IMR-90 (cell line): ENCODE measurements around the gene EPHA6. TPM values are rescaled to one million over a fixed set of nuclear protein-coding genes. Genes with fewer than 3 reads are reported as not detected.

Experiments
- ATAC-seq: fragments of 200-7000 bp; cut with Tn5 transposase; 2 replicates; pipeline ENCODE4 v1.9.1; 2020; ENCODE audit warnings: low read depth, mild to moderate bottlenecking, moderate library complexity
- BruUV-seq: library from RNA; stranded (reverse); fragments of 400-500 nt; replicated peaks from 2 replicates; lab custom pipeline; 2021; lab: Mats Ljungman, UMichigan
- CTCF ChIA-PET: fragments of 300-600 bp; formaldehyde crosslinking; extraction: SDS; loops from one replicate; lab custom pipeline; 2021; ENCODE audit warnings: antibody characterized with exemption; lab: Yijun Ruan, JAX
- POLR2A ChIA-PET: fragments of 300-600 bp; sonication (Branson Sonifier 250); formaldehyde crosslinking; loops from one replicate; lab custom pipeline; 2022; ENCODE audit warnings: antibody characterized with exemption; ENCODE audit not compliant: unreplicated experiment; lab: Charles Lee
- DNase-seq: peaks from one replicate; pipeline ENCODE4 v3.0.0; 2013
- H2AFZ ChIP-seq: replicated peaks from 2 replicates; pipeline ENCODE3; 2013; ENCODE audit warnings: low read length, mild to moderate bottlenecking; ENCODE audit not compliant: poor library complexity
- H2AK5ac ChIP-seq: 2 replicates; pipeline ENCODE4 v1.6.1; 2013; ENCODE audit warnings: low read depth, low read length, inconsistent platforms
- H2AK9ac ChIP-seq: replicated peaks from 2 replicates; pipeline ENCODE3; 2013; ENCODE audit warnings: mild to moderate bottlenecking, low read depth, low read length, moderate library complexity; ENCODE audit not compliant: poor library complexity
- H2BK120ac ChIP-seq: 2 replicates; pipeline ENCODE4 v1.6.1; 2013; ENCODE audit warnings: low read depth, low read length, inconsistent platforms
- H2BK15ac ChIP-seq: 3 replicates; pipeline ENCODE4 v1.6.1; 2013; ENCODE audit warnings: low read depth, low read length, inconsistent platforms
- H2BK20ac ChIP-seq: 2 replicates; pipeline ENCODE4 v1.6.1; 2013; ENCODE audit warnings: low read depth, mild to moderate bottlenecking, inconsistent platforms, low read length, moderate library complexity
- H2BK5ac ChIP-seq: 2 replicates; pipeline ENCODE4 v1.6.1; 2013; ENCODE audit warnings: mild to moderate bottlenecking, low read depth, low read length, inconsistent platforms; ENCODE audit not compliant: poor library complexity, severe bottlenecking
- H3K14ac ChIP-seq: replicated peaks from 2 replicates; pipeline ENCODE4 v1.6.1; 2013; ENCODE audit warnings: low read depth, low read length, inconsistent platforms
- H3K18ac ChIP-seq: 2 replicates; pipeline ENCODE4 v1.6.1; 2013; ENCODE audit warnings: low read depth, low read length, control low read depth
- H3K23ac ChIP-seq: 2 replicates; pipeline ENCODE4 v1.6.1; 2013; ENCODE audit warnings: low read depth, low read length, inconsistent platforms
- H3K27ac ChIP-seq: 2 replicates; pipeline ENCODE4 v1.5.1; 2013; ENCODE audit warnings: mild to moderate bottlenecking, control low read depth, low read length; ENCODE audit not compliant: insufficient read depth
- H3K27me3 ChIP-seq: 2 replicates; pipeline ENCODE4 v1.6.1; 2013; ENCODE audit warnings: low read length; ENCODE audit not compliant: control insufficient read depth, insufficient read depth
- H3K36me3 ChIP-seq: 2 replicates; pipeline ENCODE4 v1.6.1; 2013; ENCODE audit warnings: low read length, mixed read lengths; ENCODE audit not compliant: control insufficient read depth, insufficient read depth
- H3K4ac ChIP-seq: 2 replicates; pipeline ENCODE4 v1.6.1; 2013; ENCODE audit warnings: low read depth, low read length, inconsistent platforms
- H3K4me1 ChIP-seq: 2 replicates; pipeline ENCODE4 v1.6.1; 2013; ENCODE audit warnings: low read length, mixed read lengths; ENCODE audit not compliant: control insufficient read depth, insufficient read depth
- H3K4me2 ChIP-seq: 2 replicates; pipeline ENCODE4 v1.6.1; 2013; ENCODE audit warnings: low read depth, mild to moderate bottlenecking, control low read depth, low read length, moderate library complexity
- H3K4me3 ChIP-seq: 2 replicates; pipeline ENCODE4 v1.5.1; 2013; ENCODE audit warnings: low read depth, mild to moderate bottlenecking, control low read depth, low read length, moderate library complexity; ENCODE audit not compliant: insufficient read depth
- H3K56ac ChIP-seq: 2 replicates; pipeline ENCODE4 v1.6.1; 2013; ENCODE audit warnings: low read length, inconsistent platforms; ENCODE audit not compliant: insufficient read depth; ENCODE audit errors: extremely low read depth
- H3K79me1 ChIP-seq, 2 experiments: 2 replicates each; pipeline ENCODE4 v1.6.1; 2013; ENCODE audit warnings: low read length in 2 of 2, inconsistent platforms in 1 of 2, low read depth in 1 of 2
- H3K9ac ChIP-seq: 2 replicates; pipeline ENCODE4 v1.6.1; 2013; ENCODE audit warnings: low read depth, low read length, control low read depth
- H3K9me1 ChIP-seq: 2 replicates; pipeline ENCODE4 v1.6.1; 2013; ENCODE audit warnings: low read length, inconsistent platforms; ENCODE audit not compliant: insufficient read depth
- H3K9me3 ChIP-seq: 2 replicates; pipeline ENCODE4 v1.6.1; 2013; ENCODE audit warnings: low read length; ENCODE audit not compliant: control insufficient read depth, insufficient read depth
- H4K20me1 ChIP-seq: 2 replicates; pipeline ENCODE4 v1.6.1; 2013; ENCODE audit warnings: low read length, inconsistent platforms; ENCODE audit not compliant: insufficient read depth
- H4K5ac ChIP-seq: 2 replicates; pipeline ENCODE4 v1.6.1; 2013; ENCODE audit warnings: mild to moderate bottlenecking, low read depth, low read length, control low read depth
- H4K8ac ChIP-seq, 2 experiments: 2 replicates each; pipeline ENCODE4 v1.6.1; 2013; ENCODE audit warnings: low read depth in 2 of 2, low read length in 2 of 2, control low read depth in 1 of 2, inconsistent platforms in 1 of 2
- H4K91ac ChIP-seq: 2 replicates; pipeline ENCODE4 v1.6.1; 2013; ENCODE audit warnings: low read depth, low read length, inconsistent platforms; ENCODE audit not compliant: insufficient read depth
- BHLHE40 ChIP-seq: fragments of 150-350 bp; IDR thresholded peaks from 2 replicates; pipeline ENCODE4 v1.6.1; 2016; ENCODE audit warnings: mild to moderate bottlenecking, low read depth, low read length
- CHD1 ChIP-seq: IDR thresholded peaks from 2 replicates; pipeline ENCODE4 v1.6.1; 2012; ENCODE audit warnings: low read depth, low read length, improper control_type of control experiment
- CTCF ChIP-seq: conservative IDR thresholded peaks from 2 replicates; pipeline ENCODE4 v1.5.1; 2012; ENCODE audit warnings: mild to moderate bottlenecking, low read depth, low read length, improper control_type of control experiment
- ELK1 ChIP-seq: fragments of 150-350 bp; IDR thresholded peaks from 2 replicates; pipeline ENCODE4 v1.6.1; 2016; ENCODE audit warnings: low read depth, mild to moderate bottlenecking, low read length, moderate library complexity, borderline replicate concordance
- MAFK ChIP-seq: IDR thresholded peaks from 2 replicates; pipeline ENCODE4 v1.6.1; 2012; ENCODE audit warnings: low read depth, low read length, improper control_type of control experiment
- NFE2L2 ChIP-seq: fragments of 150-350 bp; IDR thresholded peaks from 2 replicates; pipeline ENCODE4 v1.6.1; 2016; ENCODE audit warnings: low read depth, mild to moderate bottlenecking, low read length
- POLR2A ChIP-seq: IDR thresholded peaks from 2 replicates; pipeline ENCODE4 v1.6.1; 2012; ENCODE audit warnings: mild to moderate bottlenecking, low read depth, low read length
- RCOR1 ChIP-seq: IDR thresholded peaks from 2 replicates; pipeline ENCODE4 v1.6.1; 2012; ENCODE audit warnings: mild to moderate bottlenecking, low read length, improper control_type of control experiment; ENCODE audit not compliant: insufficient replicate concordance
- SMC3 ChIP-seq: fragments of 150-350 bp; IDR thresholded peaks from 2 replicates; pipeline ENCODE4 v1.6.1; 2016; ENCODE audit warnings: low read depth, mild to moderate bottlenecking, antibody characterized with exemption, low read length, moderate library complexity
- USF2 ChIP-seq: fragments of 150-350 bp; IDR thresholded peaks from 2 replicates; pipeline ENCODE4 v1.6.1; 2017; ENCODE audit warnings: mild to moderate bottlenecking, antibody characterized with exemption, low read length, low read depth
- WGBS, 2 experiments: methylation state at CpG; one replicate each; pipeline versions ENCODE4 v1.1.5 to v1.1.7; 2013; ENCODE audit warnings: missing lambda C conversion rate in 2 of 2; ENCODE audit not compliant: insufficient read length in 1 of 2; ENCODE audit errors: extremely low coverage in 2 of 2; 5-methylcytosine and 5-hydroxymethylcytosine counted together
- dilution Hi-C: fragments of 300-500 bp; cut with HindIII; formaldehyde crosslinking; loops from one replicate; pipeline ENCODE4 v1.14.3; 2018; ENCODE audit warnings: low sequenced_read_pairs; ENCODE audit not compliant: unreplicated experiment
- in situ Hi-C: fragments of 300-500 bp; cut with MboI; formaldehyde crosslinking; loops from 3 replicates; pipeline ENCODE4 v1.14.3; 2019; ENCODE audit warnings: low sequenced_read_pairs, inconsistent platforms, mixed read lengths
- intact Hi-C: fragments of 100-400 bp; cut with micrococcal nuclease; formaldehyde crosslinking; loops from 2 replicates; pipeline ENCODE4 v1.10.0; 2022
- polyA plus RNA-seq, 3 experiments: library from polyadenylated mRNA; depleted of rRNA; stranded (reverse); fragments of >200 nt; gene quantifications; 2 replicates each; pipeline ENCODE4 v1.2.3, GENCODE V29; 2012; ENCODE audit warnings: low replicate concordance in 1 of 3
- total RNA-seq: library from RNA; depleted of rRNA; stranded (reverse); fragments of >200 nt; gene quantifications from 2 replicates; pipeline ENCODE4 v1.2.3, GENCODE V29; 2012

The EPHA6 gene
- total and polyA plus RNA-seq, 2 of the 4 experiments (the other 2 are of a cell fraction), result not detected

- Histone ChIP-seq H3K36me3 (no peaks in the 10 kb centered on the region), H3K56ac (no peak overlapping the region), H4K91ac (no peak overlapping the region), H2BK15ac (no peak overlapping the region), H2BK5ac (no peak overlapping the region), H3K4me3 (no peak overlapping the region), H3K9me1 (no peaks in the 10 kb centered on the region), H3K4me2 (no peak overlapping the region), H3K27ac (no peak overlapping the region), H2AK5ac (no peak overlapping the region), H2AK9ac (no peak overlapping the region), H4K8ac (no peak overlapping the region), H3K14ac (no peak overlapping the region), H3K4ac (no peak overlapping the region), H3K4me1 (no peaks in the 10 kb centered on the region), H3K23ac (no peak overlapping the region), H2AFZ (no peak overlapping the region), H3K9ac (no peak overlapping the region), H3K79me1 (no peaks in the 10 kb centered on the region), H4K5ac (no peak overlapping the region), H3K18ac (no peak overlapping the region), H3K27me3 (no peaks in the 10 kb centered on the region), H2BK20ac (no peak overlapping the region), H4K20me1 (no peaks in the 10 kb centered on the region), H3K9me3 (no peaks in the 10 kb centered on the region), H2BK120ac (no peak overlapping the region)
- BruUV-seq, result no TSS peak
- ATAC-seq (no peak), DNase-seq (no peak)
- TF ChIP-seq RCOR1, result no peak
- no peak for TF ChIP-seq SMC3
- no peak for TF ChIP-seq CHD1
- TF ChIP-seq CTCF, result no peak
- TF ChIP-seq USF2, result no peak
- no peak for TF ChIP-seq BHLHE40
- no peak for TF ChIP-seq ELK1
- TF ChIP-seq NFE2L2, result no peak
- no peak for TF ChIP-seq MAFK
- TF ChIP-seq POLR2A, result no peak
- intact Hi-C loops (no loop called here), in situ Hi-C loops (no loop called here), dilution Hi-C loops (no loop called here)
- CTCF ChIA-PET, result no interaction called here
- no CpG with 5 or more reads among the region's 1 CpG for WGBS, 2 experiments
- POLR2A ChIA-PET, result no interaction called here
These were observed 443.7 kb downstream of the EPHA6 start for GRCh38 chr3:97257942-97258697.
